KMS-11 (cell line): ENCODE measurements around the gene CNMD.

Source experiments
- H2AFZ ChIP-seq: fragments of 200-600 bp; sonication (generic); 2 replicates; pipeline ENCODE4 v1.6.1; 2016; ENCODE audit warnings: antibody characterized with exemption, mixed run types, low read depth
- H3K27ac ChIP-seq: fragments of 200-600 bp; sonication (generic); 2 replicates; pipeline ENCODE4 v1.6.1; 2016; ENCODE audit warnings: mild to moderate bottlenecking, mixed run types
- H3K27me3 ChIP-seq: fragments of 200-600 bp; sonication (generic); 2 replicates; pipeline ENCODE4 v1.6.1; 2017; ENCODE audit warnings: mild to moderate bottlenecking, low read depth, mixed run types, moderate library complexity; ENCODE audit not compliant: insufficient read depth
- H3K36me3 ChIP-seq: fragments of 200-600 bp; sonication (generic); 2 replicates; pipeline ENCODE4 v1.6.1; 2017; ENCODE audit warnings: mild to moderate bottlenecking, mixed run types; ENCODE audit not compliant: insufficient read depth
- H3K4me1 ChIP-seq: fragments of 200-600 bp; sonication (generic); 2 replicates; pipeline ENCODE4 v1.6.1; 2016; ENCODE audit warnings: mild to moderate bottlenecking, low read depth, mixed run types; ENCODE audit not compliant: poor library complexity, severe bottlenecking
- H3K4me2 ChIP-seq: fragments of 200-600 bp; sonication (generic); 2 replicates; pipeline ENCODE4 v1.7.0; 2016; ENCODE audit warnings: mild to moderate bottlenecking, mixed run types
- H3K4me3 ChIP-seq: fragments of 200-600 bp; sonication (generic); IDR thresholded peaks from 2 replicates; pipeline ENCODE4 v1.6.1; 2017; ENCODE audit warnings: low read depth, low read length, mixed read lengths; ENCODE audit not compliant: insufficient read depth
- H3K79me2 ChIP-seq: fragments of 200-600 bp; sonication (generic); 2 replicates; pipeline ENCODE4 v1.6.1; 2016; ENCODE audit warnings: low read depth, mixed run types; ENCODE audit not compliant: insufficient read depth
- H3K9ac ChIP-seq: fragments of 200-600 bp; sonication (generic); 2 replicates; pipeline ENCODE4 v1.6.1; 2016; ENCODE audit warnings: mild to moderate bottlenecking, mixed run types
- H4K20me1 ChIP-seq: fragments of 200-600 bp; sonication (generic); 2 replicates; pipeline ENCODE4 v1.6.1; 2016; ENCODE audit warnings: mild to moderate bottlenecking, mixed run types; ENCODE audit not compliant: insufficient read depth
- CTCF ChIP-seq: fragments of 200-600 bp; sonication (generic); conservative IDR thresholded peaks from 2 replicates; pipeline ENCODE4 v1.6.1; 2017; ENCODE audit warnings: low read depth, mild to moderate bottlenecking, antibody characterized with exemption, low read length, moderate library complexity, mixed read lengths

The CNMD gene

GRCh38 chr13:52780611-52781010, 41.0 kb upstream of the CNMD start:
- H2AFZ ChIP-seq = peak overlapping the region; percentile 13; the same call in 1 of the 2 replicates
- H3K4me1 ChIP-seq = peaks cover 43% of the 10 kb centered on the region
- no peak for TF ChIP-seq CTCF

GRCh38 chr13:52780092-52780491, 40.5 kb upstream of the CNMD start:
- TF ChIP-seq CTCF = no peak
- H2AFZ ChIP-seq = no peak overlapping the region; the same call in 1 of the 2 replicates
- no peak overlapping the region for H3K9ac ChIP-seq
- H4K20me1 ChIP-seq = no peaks in the 10 kb centered on the region
- H3K27me3 ChIP-seq = no peaks in the 10 kb centered on the region
- no peak overlapping the region for H3K4me3 ChIP-seq
- no peaks in the 10 kb centered on the region for H3K36me3 ChIP-seq
- H3K27ac ChIP-seq = peak overlapping the region; percentile 52; the same call in 1 of the 2 replicates
- H3K4me2 ChIP-seq = peak overlapping the region; percentile 88
- H3K79me2 ChIP-seq = no peaks in the 10 kb centered on the region
- H3K4me1 ChIP-seq = peaks cover 48% of the 10 kb centered on the region

More at GRCh38 chr13:52780611-52781010, 41.0 kb upstream of the CNMD start:
- H3K9ac ChIP-seq = no peak overlapping the region
- no peaks in the 10 kb centered on the region for H4K20me1 ChIP-seq
- peak overlapping the region; percentile 88 for H3K4me2 ChIP-seq
- H3K27ac ChIP-seq = peak overlapping the region; percentile 52; the same call in 1 of the 2 replicates
- no peaks in the 10 kb centered on the region for H3K27me3 ChIP-seq
- H3K79me2 ChIP-seq = no peaks in the 10 kb centered on the region
- no peaks in the 10 kb centered on the region for H3K36me3 ChIP-seq
- H3K4me3 ChIP-seq = no peak overlapping the region

GRCh38 chr13:52779103-52779502, 39.5 kb upstream of the CNMD start:
- Histone ChIP-seq H3K4me1 (peaks cover 54% of the 10 kb centered on the region), H3K27ac (no peak overlapping the region), H3K9ac (no peak overlapping the region), H3K4me3 (no peak overlapping the region), H3K4me2 (no peak overlapping the region; the same call in 1 of the 2 replicates), H2AFZ (no peak overlapping the region), H4K20me1 (no peaks in the 10 kb centered on the region), H3K36me3 (no peaks in the 10 kb centered on the region), H3K79me2 (no peaks in the 10 kb centered on the region), H3K27me3 (no peaks in the 10 kb centered on the region)
- no peak for TF ChIP-seq CTCF

GRCh38 chr13:52776726-52777125, 37.1 kb upstream of the CNMD start:
- no peak overlapping the region for H2AFZ ChIP-seq
- no peaks in the 10 kb centered on the region for H3K36me3 ChIP-seq
- H3K27ac ChIP-seq = no peak overlapping the region
- no peaks in the 10 kb centered on the region for H3K79me2 ChIP-seq
- H3K27me3 ChIP-seq = no peaks in the 10 kb centered on the region
- no peaks in the 10 kb centered on the region for H4K20me1 ChIP-seq
- H3K4me1 ChIP-seq = peaks cover 49% of the 10 kb centered on the region
- H3K9ac ChIP-seq = no peak overlapping the region
- TF ChIP-seq CTCF = no peak
- H3K4me3 ChIP-seq = no peak overlapping the region
- H3K4me2 ChIP-seq = no peak overlapping the region
